Iris pigment epithelial cell (primary cell): ENCODE measurements around the gene RANBP1.

Source experiments
- DNase-seq: peaks from one replicate; pipeline ENCODE4 v3.0.0-alpha.2; 2011; ENCODE audit warnings: low read depth

RANBP1 gene

DNA sequence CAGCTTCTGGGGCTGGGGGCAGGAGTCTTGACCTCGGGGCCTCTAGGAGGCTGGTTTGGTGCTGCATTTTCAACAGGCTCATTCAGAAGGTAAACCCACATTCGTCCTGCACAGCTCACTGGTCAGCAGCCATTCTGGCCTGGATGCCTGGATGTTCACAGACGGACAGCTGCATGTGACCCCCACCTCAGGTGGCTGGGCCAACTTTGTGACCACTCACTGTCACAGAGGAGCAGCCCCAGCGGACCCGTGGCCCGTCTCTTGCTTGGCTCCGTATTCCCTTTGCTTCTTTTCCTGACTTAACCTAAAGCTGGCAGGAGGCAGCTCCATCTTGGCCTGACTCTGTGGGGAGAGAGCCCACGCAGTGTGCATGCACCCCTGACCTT lies 27.6 kb upstream of the RANBP1 start:
- DNase-seq, result no peak

DNA sequence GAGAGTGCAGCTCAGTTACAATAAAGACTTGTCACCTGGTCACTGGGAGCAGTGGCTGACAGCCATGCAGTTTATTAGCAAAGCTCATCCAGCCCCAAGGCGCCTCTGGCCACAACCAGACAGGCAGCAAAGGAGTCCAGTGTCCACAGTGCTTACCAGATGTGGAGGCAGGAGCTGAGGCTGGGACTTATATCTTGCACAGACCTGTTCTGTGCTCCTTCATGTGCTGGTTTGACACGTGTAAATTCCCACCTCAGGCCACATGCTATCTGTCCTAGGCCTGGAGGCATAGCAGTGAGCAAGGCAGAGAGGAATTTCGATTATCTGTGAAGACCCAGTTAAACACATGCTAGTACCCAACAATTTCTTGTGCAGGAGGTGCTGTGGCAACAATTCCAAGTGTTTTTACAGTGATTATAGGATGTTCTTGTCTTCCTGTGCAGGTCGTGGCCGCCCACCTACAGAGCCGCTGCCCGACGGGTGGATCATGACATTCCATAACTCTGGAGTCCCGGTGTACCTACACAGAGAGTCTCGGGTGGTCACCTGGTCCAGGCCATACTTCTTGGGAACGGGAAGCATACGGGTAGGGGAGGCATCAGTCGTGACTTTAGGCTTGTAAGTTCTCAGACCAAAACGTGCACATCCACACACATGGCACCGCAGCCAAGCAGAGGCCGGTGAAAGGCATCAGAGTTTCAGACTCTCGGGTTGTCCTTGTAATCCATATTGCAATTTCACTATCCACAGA lies 26.5 kb upstream of the RANBP1 start:
- DNase-seq, result no peak

GRCh38 chr22:20089977-20090729 lies 25.8 kb upstream of the RANBP1 start:
- DNase-seq, result peak; percentile 69

GRCh38 chr22:20090730-20091240 lies 25.1 kb upstream of the RANBP1 start:
- no peak for DNase-seq

GRCh38 chr22:20091690-20092476 lies 24.0 kb upstream of the RANBP1 start:
- DNase-seq, result no peak

DNA sequence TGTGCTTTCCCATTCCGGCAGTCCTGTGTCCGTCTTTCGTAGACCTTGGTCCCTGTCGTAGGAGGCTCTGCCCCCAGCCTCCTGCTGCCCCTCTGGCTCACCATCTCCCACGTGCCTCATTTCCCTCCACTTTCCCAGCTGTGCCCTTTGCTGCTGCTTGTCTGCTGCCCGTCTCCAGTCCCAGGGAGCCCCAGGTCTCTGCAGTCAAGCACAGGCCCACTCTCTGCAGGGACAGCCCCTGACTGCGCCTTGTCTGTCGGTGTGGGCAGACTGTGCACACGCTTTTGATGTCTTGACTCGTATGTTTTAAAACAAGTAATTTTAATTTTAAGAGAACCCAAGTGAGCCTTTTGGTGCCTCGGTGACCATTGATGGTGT lies 23.4 kb upstream of the RANBP1 start:
- DNase-seq, result no peak

GRCh38 chr22:20093418-20094196 lies 22.3 kb upstream of the RANBP1 start:
- DNase-seq, result no peak

DNA sequence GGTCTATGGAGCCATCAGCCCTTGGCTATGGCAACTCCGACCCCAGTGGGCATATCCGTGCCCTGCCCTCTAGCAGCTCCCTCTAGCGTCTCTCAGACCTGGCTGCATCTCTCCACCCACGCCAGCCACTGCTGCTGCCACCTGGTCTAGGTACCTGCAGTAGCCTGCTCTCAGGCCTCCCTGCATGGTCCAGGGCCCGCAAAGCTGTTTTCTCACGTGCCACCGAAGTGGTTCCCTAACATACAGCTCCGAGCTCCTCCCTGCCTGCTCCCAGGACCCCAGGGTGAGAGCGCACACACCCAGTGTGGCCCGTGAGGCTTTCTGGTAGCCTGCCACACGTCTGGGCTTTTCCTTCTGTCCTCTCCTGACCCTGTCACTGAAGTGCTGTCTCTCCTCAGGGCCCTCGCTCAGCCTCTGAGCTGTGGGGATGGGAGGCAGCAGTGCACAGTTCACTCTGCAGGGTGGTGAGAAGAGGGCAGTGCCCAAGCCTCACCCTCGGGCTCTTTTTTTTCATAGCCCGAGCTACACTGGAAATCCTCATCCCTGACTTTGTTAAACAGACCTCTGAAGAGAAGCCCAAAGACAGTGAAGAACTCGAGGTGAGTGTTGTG lies 21.6 kb upstream of the RANBP1 start:
- no peak for DNase-seq

- no peak for DNase-seq
These were observed 20.4 kb upstream of the RANBP1 start for GRCh38 chr22:20095521-20095920.

- DNase-seq, result no peak
These were observed 19.1 kb upstream of the RANBP1 start for GRCh38 chr22:20096574-20097420.

DNA sequence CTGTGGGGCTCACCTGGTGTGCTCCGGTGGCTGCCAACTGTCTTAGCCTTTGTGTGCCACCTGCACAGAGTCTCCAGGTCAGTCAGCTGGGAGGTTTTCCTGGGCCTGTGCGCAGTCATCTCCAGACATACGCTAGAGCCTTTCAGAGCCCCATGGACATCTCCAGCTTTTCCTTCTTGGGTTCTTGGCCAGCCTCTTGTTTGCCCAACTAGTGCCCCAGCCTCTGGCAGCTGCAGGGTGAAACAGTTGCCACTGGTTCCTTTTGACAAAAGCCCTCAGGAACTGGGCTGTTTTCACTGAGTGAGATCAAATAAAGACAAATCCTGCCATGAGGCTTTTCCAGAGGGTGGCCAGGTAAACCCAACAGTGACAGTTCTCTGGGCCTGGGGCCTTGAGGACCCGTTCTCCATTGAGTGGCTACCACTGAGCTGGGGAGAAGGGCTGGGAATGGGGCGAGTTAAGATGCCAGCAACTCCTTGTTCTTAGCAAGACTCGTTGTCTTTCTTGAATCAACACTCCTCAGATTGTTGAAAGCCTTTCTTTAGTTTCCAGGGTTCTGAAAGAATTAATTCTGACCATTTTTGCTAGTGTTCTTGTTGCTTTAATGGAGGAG lies 16.7 kb upstream of the RANBP1 start:
- no peak for DNase-seq

GRCh38 chr22:20101638-20102037 lies 14.3 kb upstream of the RANBP1 start:
- DNase-seq, result no peak

DNA sequence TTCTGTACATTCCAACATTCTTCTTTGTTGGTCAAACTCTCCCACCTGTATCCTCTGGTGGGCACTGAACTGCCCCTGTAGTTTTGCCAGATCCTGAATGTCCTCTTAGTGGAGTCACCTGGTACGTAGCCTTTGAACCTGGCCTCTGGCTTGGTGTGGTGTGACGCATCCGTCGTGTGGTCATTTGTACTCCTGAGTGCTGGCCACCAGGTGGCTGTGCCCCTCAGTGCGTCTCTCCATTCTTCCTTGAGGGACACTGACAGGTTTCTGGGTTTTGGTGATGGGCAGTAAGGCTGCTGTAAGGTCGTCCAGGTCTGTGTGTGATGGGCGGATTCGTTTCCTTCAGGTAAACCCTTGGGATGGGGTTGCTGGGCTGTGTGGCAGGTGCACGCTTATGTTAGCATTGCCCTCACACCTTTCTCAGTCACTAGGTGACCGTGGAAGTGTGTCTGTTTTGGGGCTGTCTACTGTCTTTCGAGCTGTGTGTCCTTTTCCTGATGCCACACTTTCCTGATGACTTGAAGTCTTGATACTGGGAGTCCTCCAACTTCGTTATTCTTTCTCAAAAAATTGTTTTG lies 13.6 kb upstream of the RANBP1 start:
- DNase-seq, result no peak

DNA sequence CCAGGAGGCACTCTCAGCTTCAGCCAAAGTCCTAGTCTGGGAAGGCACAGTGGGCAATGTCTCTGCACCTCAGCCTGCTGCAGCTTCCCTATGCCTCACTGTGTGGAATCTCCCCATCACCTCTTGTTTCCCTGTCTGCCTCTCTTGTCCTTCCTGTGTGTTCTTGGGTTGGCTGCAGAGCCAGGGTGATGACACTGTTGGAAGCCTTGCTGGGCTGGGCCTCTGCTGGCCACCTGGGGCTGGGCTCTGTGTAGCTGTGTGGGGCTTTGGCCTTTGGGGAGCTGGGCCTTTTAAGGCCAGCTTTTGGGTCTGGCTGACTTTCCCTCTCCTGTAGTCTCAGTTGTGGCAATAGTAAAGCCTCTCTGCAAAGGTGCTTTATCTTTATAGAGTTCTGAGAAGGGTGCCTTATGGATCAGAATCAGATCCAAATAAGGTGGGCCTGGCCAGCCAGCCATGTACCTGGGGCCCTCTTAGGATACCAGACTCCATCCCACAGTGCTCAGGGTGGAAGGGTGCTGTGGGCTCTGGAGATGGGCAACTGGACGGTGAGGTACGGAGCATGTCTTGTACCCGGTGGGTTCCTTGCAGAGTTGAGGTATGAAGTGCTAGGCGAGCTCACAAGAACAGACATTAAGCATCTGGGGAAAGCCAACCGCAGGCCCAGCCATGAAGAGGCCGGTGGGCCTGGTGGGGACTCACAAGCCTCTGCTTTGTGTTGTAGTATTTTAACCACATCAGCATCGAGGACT lies 10.3 kb upstream of the RANBP1 start:
- DNase-seq, result no peak

DNA sequence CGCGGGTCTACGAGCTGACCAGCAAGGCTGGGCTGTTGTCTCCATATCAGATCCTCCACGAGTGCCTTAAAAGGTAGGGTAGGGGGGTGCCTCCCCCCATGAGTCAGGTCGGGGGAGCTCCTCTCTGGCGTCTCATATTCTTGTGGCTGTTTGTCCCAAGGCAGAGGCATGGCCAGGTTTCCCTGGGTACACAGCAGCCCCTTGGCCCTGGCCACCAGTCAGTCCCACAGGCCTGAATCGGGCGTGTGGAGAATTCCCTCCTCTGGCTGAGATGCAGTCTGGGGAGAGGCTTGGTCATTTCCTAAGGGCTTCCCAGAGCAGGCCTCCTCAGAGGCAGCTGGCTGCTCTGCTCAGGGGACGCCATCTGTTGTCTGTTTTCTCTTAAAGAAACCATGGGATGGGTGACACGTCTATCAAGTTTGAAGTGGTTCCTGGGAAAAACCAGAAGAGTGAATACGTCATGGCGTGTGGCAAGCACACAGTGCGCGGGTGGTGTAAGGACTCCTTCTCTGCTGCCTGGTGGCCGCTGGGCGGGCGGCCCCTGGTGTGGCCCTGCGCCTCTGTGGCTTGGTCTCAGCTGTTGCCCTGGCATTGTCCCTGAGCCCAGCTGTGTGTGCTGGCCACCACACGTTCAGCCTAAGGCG lies 9.6 kb upstream of the RANBP1 start:
- DNase-seq, result no peak

DNA sequence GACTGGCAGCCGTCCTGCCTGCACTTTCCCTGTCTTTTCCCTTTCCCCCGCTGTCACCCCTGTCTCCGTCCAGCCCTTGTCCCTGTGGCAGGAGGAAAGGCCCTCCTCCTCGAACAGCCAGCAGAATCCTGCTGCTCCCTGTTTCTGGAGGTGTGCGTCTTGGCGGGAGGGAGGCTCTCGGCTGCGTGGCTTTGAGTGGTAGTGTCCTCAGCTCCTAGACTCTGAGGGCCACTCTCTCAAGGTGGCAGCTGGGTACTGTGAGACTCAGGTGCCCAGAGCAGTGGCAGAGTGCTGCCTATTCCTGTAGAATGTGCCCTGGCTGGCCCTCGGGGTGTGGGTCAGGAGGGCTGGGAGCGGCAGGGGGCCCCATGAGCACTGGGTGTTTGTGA lies 9.1 kb upstream of the RANBP1 start:
- DNase-seq, result no peak

DNA sequence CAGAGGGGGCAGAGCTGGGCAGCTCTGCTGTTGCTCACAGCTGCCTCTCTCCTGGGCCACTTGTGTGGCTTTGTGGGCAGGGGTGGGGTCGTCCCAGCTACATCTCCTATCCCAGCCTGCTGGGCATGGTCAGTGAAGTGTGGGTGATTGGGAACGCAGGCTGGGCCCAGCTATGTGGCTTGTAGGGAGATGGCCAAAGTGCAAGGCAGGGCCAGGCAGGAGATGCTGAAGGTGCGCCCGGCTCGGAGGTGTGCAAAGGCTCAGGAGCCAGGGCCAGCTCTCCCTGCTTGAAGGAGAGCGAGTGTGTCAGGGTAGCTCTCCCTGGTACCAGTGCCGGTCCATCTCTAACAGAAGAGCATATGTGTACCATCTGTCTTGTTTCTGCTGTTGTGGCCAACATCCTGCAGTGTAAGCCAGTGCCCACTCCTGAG lies 8.4 kb upstream of the RANBP1 start:
- no peak for DNase-seq

- no peak for DNase-seq
These were observed 7.8 kb upstream of the RANBP1 start for GRCh38 chr22:20107951-20108756.
